COLO668 (cell line): ENCODE measurements around the gene UFD1.

Experiments
- DNase-seq: peaks from one replicate; lab custom pipeline; 2025; ENCODE audit not compliant: unreplicated experiment; lab: John Stamatoyannopoulos, UW

The UFD1 gene

DNA sequence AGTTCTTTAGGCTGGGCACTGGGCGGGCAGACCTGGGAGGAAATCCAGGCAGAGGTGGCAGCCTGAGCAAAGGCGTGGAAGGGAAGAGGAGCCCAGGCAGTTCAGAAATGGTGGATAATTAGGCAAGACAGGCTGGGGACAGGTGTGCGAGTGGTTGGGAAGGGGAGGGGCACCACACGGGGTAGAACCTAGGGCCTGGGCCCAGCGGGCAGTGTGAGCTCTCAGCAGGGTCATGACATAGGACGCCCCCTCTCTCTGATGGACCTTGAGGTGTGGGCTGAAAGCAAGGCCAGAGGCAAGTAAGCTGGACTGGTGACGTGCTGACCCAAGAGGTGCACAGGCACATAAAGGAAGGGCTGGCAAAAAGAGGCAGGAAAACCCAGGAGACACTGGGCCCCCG is 6.8 kb downstream of the UFD1 start:
- DNase-seq: no peak

DNA sequence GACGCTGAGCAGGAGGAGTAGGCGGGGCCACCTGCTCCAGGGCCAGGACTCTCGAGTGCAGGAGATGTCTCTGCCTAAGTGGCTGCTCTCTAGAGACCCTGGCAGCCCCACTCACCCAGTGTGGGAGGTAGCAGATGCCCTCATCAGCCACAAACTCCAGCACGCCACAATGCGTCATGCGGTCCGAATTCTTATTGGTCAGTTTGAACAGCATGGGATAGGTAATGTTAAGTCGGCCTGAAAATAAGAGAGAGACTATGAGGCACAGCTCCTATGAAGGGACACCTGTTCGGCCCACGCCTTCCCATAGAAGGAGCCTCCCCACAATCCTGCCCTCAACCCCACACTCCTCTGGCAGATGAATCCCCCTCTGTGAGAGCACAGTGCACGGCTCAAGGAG is 7.4 kb downstream of the UFD1 start:
- DNase-seq: no peak

DNA sequence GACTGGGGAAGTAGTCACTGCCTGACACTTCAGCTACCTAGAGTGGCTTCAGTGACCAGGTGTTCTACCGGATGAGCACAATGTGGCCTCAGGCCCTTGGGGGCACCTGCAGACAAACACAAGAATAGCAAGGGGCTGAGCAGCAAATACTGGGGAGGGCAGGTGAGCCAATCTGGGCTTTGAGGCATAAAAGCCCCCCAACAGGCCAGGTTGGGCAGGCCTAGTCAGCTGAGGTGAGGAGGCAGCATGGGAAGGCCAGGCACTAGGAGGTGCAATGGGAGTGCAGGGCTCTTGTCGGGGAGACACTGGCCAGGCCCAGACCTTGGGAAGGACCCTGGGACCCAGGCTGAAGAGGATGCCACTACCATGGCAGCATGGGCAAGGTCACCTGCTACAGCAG is 9.0 kb downstream of the UFD1 start:
- DNase-seq: no peak

- no peak for DNase-seq
These were observed 9.6 kb downstream of the UFD1 start for GRCh38 chr22:19469421-19469820.

GRCh38 chr22:19467912-19468311 is 11.1 kb downstream of the UFD1 start:
- no peak for DNase-seq

DNA sequence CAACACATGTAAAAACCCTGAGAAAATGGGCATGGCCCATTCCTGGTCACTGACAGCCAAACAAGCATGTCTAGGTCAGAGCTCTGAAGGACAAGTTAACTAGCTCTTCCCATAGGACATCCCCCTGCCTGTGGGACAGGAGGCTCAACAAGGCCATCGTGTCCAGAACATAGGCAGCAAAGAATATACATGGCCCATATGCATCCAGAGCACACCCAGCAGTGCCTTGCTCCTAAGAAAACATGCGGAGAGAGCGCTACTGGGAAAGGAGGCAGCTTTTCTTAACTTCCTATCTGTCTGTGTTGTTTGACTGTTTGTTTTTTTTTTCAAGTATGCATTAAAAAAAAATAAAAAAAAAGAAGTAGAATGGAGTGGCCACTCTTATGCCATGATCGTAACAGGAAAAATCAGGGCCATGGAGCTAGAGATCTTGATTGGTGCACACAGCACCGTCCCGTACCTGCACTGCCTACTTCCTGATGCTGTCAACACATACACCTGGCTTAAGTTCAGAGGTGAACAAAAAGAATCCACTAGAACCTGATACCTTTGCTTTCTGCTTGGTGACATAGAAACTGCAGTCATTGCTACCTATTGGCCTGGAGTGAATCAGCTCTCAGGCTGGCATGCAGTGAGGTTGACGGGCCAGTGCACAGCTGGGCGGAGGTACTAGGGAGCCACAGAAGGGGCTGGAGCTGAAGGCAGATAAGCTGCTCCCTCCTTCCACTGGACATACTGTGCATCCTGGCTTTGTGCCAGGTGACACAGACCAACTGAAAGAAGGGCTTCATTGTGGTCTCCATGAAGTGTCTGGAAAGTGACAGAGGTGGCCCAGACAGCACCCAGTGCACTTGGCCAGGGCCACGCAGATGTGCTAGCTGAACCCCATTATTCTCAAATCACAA is 11.9 kb downstream of the UFD1 start:
- no peak for DNase-seq

DNA sequence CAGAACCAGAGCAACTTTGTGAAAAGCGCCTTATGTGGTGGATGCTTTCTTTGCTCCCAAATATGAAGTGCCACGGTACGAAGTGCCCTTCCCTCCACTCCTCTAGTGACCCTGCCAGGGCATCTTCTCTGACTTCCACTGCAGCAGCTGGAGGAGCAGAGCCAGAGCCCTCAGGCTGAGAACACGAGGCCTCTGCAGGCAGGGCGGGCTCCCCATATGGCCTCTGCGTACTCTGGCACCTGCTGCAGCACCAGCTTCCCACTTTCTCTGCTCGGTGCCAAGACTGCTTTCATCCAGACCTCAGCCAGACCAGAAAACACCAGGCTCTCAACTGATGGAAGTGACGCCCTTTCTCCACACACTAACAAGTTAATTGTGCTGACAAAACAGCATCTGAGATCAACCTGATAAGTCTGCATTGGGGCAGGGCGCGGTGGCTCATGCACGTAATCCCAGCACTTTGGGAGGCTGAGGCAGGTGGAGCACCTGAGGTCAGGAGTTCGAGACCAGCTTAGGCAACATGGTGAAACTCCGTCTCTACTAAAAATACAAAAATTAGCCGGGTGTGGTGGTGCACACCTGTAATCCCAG is 12.8 kb downstream of the UFD1 start:
- DNase-seq: no peak

DNA sequence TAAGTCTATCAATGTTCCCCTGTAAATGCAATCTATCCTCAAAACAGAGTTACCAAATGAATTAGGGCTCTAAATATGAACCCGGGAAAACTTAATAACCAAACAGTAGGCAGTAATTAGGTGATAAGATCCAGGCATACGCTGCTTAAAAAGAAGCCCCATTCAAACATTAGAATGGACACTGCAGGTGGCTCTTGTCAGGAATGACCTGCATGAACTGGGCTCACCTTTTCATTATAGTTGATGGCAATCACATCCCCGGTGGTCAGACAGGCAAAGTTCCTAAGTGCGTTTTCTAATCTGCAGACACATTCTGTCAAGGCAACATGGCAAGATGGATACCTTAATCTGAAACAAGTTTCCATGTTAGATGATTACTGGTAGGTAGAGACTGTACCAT is 14.0 kb downstream of the UFD1 start:
- DNase-seq: no peak

- no peak for DNase-seq
These were observed 14.4 kb downstream of the UFD1 start for GRCh38 chr22:19464546-19464945.

DNA sequence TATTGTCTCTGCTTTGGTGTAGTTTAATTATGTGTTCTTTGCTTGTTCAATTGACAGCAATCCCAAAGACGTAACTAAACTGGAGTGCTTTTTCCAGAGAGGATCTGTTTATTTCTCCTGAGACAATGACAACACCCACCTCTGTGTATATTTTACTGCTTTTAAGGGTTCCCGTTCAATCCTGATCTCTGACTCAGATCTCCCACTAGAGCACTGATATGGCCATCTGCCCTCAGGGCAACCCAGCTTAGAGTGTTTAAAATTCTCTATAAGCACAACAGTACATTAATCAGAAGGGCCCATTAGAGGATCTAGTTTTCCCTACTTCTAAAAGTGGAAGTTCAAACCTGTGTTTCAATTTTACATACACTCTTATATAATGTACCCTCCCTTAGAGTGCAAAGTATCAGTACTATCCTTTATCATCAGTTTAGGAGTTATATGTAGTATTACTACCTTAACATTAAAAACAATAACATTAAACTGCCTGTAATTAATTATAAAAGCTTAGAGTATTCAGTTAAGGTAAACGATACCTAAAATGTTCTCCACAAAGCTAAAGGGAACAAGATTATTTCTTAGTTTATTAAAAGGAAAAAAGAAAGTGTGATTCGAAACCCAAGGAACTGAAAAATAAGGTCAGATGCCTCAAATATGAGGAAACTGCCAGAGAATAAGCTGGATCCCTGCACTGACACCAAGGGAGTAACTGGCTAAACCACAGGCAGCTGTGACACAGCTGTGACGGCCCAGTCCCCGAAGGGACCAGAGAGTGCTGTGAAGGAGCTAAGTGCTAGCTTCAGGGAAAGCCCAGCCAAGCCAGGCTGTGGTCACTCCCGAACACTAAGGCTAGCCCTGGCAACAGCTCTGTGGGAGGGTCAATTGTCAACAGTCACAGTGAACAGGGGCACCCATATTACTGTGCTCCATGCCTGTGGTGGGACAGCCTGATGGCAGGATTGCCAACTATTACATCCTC is 15.2 kb downstream of the UFD1 start:
- no peak for DNase-seq

DNA sequence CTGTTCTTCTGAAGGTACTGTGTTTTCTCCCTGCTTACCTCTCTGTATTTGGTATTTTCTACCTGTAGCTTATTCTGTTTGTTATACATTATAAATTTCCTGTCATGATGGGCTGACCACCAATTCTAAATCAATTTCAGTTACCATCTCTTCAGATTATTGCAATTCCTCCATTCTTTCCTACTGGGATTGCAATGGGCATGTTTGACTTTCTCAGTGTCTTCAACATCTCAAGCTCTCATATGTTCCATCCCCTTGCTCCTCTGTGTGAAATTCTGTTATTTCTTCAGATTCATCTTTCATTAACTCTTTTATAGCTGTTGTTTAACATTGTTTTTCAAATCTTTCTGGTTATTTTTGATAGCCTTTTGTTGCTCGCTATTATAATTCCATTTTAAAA is 16.0 kb downstream of the UFD1 start:
- no peak for DNase-seq

GRCh38 chr22:19461506-19461905 is 17.5 kb downstream of the UFD1 start:
- no peak for DNase-seq

DNA sequence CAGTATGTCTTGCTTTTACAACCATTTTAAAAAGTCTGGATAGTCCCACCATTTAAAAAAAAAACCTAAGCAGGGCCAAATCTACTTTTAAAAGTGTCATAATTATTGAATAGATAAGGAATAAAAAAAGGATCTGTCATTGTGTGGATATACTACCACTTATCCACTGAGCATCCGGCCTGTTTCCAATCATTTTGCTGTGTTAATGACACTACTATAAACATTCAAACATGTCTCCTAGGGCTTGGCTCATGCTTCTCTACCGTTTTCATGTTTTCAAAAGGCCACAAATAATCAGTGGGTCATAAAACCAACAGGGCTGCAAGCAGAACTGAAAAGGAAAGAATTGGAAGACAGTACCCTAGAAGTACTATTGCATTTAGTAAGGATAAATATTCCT is 19.0 kb downstream of the UFD1 start:
- DNase-seq: no peak

- DNase-seq: no peak
These were observed 21.1 kb downstream of the UFD1 start for GRCh38 chr22:19457828-19458428.

DNA sequence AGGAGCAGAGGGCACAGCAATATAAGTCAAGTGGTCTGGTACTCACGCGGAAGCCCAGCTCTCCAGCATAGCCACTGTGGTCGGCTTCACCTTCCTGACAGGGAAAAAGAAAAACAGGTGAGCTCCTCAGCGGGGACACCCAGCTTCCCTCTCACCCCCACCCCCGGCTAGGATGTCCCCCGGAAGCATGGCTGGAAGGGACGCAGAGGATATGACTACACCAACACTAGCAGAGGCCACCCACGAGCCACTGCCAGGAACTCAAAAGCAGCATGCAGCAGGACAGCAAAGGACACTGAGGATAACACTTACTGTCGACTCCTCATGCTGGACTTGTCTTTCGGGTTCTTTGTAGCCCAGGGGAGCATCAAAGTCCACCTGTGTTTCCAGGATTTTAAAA is 22.5 kb downstream of the UFD1 start:
- DNase-seq: no peak

- no peak for DNase-seq
These were observed 23.2 kb downstream of the UFD1 start for GRCh38 chr22:19455585-19456370.

DNA sequence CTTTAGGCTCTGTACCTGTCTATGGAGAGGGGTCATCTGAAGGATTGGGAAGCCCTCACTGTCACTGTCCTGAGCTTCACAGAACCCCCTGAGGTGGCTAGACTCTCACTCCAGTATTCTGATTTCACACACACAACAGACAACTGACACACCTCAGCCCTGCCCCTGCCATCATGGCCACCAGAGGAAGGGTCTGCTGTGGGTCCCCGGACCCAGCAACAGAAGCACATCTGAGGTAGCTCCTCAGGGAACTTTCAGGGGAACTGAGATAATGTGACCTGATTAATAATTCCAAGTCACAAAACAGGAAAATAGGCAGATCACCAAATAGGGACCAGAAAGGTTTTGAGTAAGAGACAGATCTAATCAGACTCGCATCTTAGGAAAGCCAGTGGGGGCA is 24.0 kb downstream of the UFD1 start:
- no peak for DNase-seq

DNA sequence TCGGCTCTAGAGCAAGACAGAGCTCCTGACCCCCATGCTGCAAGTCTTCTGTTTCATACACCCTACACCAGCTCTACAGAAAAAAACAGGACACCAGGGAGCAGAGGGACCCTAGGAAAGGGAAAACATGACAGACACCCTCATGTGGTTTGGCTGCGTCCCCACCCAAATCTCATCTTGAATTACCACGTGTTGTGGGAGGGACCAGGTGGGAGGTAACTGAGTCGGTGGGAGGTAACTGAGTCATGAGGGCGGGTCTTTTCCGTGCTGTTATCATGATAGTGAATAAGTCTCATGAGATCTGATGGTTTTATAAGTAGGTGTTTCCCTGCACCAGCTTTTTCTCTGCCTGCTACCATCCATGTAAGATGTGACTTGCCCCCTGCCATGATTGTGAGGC is 24.8 kb downstream of the UFD1 start:
- DNase-seq: no peak

DNA sequence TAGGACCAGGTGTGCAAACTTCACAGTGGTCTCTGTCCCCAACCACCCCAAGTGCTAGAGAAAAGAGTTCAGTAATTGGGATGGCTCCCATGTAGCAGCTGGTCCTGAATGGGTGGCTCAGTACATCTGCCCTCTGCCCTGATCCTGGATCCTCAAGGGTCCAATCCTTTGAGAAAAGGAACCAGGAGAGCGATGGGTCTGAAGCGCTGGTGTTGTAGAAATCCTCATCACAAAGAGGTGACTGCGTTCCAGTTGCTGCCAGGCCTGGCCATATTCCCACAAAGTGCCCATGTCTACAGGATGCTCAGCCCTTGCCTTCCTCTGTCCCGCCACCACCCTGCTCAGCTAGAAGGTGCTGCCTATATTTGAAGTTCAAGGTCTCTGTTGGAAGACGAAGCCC is 25.3 kb downstream of the UFD1 start:
- no peak for DNase-seq

DNA sequence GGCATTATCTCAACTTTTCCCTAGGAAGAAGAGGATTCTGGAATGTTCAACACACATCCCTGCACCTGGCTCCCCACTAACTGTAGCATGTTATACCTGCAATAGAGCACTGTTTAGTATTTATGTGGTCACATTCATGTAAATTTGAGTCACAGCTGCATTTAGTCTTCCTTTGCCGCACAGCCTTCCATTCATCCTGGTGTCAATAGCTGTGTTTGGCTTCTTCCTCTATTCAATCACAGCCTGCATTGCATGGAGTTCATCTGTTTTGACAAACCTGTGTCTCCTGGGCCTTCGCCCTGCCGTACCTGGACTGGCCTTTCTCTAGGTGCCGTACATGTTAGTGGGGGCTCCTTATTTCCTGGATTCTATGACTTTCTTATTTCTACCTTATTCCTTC is 27.4 kb downstream of the UFD1 start:
- DNase-seq: no peak
